Measurements from ENCODE around the gene LPO.
A peak's percentile ranks its signal among the peaks of the same experiment; 100 is the strongest.

Gene LPO

GRCh38 chr17:58304750-58305486 lies 66.5 kb downstream of the LPO start:
- no peak for DNase-seq (ENCODE audit: low read depth)
- no peak for TF ChIP-seq CTCF (IDR thresholded peaks at IDR 0.05; ENCODE audit: control insufficient read depth, insufficient read depth, low read depth, low read length, missing control alignments)
- no peak overlapping the region for H3K4me3 ChIP-seq (ENCODE audit: control insufficient read depth, low read depth, low read length)

DNA sequence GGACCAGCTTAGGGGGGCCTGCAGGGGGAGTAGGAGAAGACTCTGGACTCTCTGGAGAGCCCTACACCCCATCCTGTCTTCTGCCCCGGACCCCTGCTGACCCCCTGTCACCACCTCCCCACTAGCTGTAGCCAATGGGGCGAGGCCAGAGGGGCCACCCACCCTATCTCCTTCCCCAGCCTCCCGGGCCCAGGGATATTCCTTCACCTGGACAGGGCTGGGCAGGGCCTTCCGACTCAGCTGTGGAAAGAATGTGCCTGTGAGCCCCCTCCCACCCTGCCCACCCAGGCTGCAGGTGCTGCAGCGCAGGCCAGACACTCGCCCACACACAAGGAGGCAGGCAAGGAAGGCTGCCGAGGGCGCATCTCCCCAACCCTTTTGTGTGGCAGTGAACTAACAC lies 67.2 kb downstream of the LPO start:
- no peak for DNase-seq (ENCODE audit: low read depth)

GRCh38 chr17:58306131-58306951 lies 68.0 kb downstream of the LPO start:
- DNase-seq (ENCODE audit: low read depth), result no peak
- no peak for TF ChIP-seq CTCF (IDR thresholded peaks at IDR 0.05; ENCODE audit: control insufficient read depth, insufficient read depth, low read depth, low read length, missing control alignments)
- no peak overlapping the region for H3K4me3 ChIP-seq (ENCODE audit: control insufficient read depth, low read depth, low read length)

More for the DNA sequence above, 67.2 kb downstream of the LPO start:
- no peak overlapping the region for H3K4me3 ChIP-seq (ENCODE audit: control insufficient read depth, low read depth, low read length)
- TF ChIP-seq CTCF (IDR thresholded peaks at IDR 0.05; ENCODE audit: control insufficient read depth, insufficient read depth, low read depth, low read length, missing control alignments), result no peak

GRCh38 chr17:58307468-58308172 lies 69.2 kb downstream of the LPO start:
- TF ChIP-seq CTCF (IDR thresholded peaks at IDR 0.05; ENCODE audit: control insufficient read depth, insufficient read depth, low read depth, low read length, missing control alignments), result no peak
- no peak for DNase-seq (ENCODE audit: low read depth)
- no peak overlapping the region for H3K4me3 ChIP-seq (ENCODE audit: control insufficient read depth, low read depth, low read length)

GRCh38 chr17:58308173-58308984 lies 70.0 kb downstream of the LPO start:
- peak; percentile 20 for TF ChIP-seq CTCF (IDR thresholded peaks at IDR 0.05; ENCODE audit: control insufficient read depth, insufficient read depth, low read depth, low read length, missing control alignments)
- no peak for DNase-seq (ENCODE audit: low read depth)
- no peak overlapping the region for H3K4me3 ChIP-seq (ENCODE audit: control insufficient read depth, low read depth, low read length)

Data from AG09309 (cell line).